ENCODE results near the gene OLIG3. TPM values are rescaled to one million over a fixed set of nuclear protein-coding genes. Genes with fewer than 3 reads are reported as not detected.
A peak's percentile ranks its signal among the peaks of the same experiment; 100 is the strongest.

Gene OLIG3
- total RNA-seq, 2 donors from 2014 or later: 0.12 TPM; not detected in 1

- H3K27me3 Mint-ChIP-seq: peaks cover 64% of the 10 kb centered on the region
- no peak overlapping the region for H3K27ac Mint-ChIP-seq
- no peak for ATAC-seq
- H3K4me1 Mint-ChIP-seq: peaks cover 4% of the 10 kb centered on the region
- no peak overlapping the region for H3K4me3 Mint-ChIP-seq
- no peaks in the 10 kb centered on the region for H3K36me3 Mint-ChIP-seq (ENCODE audit: low read depth)
- no peaks in the 10 kb centered on the region for H3K9me3 ChIP-seq (ENCODE audit: control insufficient read depth, low read length, poor library complexity, severe bottlenecking)
- no peak for DNase-seq
Measured at GRCh38 chr6:137514418-137514817, 20.2 kb upstream of the OLIG3 start.

- ATAC-seq (no peak), DNase-seq (no peak)
- Mint-ChIP-seq H3K27me3 (peaks cover 66% of the 10 kb centered on the region), H3K4me3 (no peak overlapping the region), H3K36me3 (ENCODE audit: low read depth) (no peaks in the 10 kb centered on the region), H3K4me1 (peaks cover 4% of the 10 kb centered on the region), H3K27ac (no peak overlapping the region)
- H3K9me3 ChIP-seq (ENCODE audit: control insufficient read depth, low read length, poor library complexity, severe bottlenecking): no peaks in the 10 kb centered on the region
Measured at GRCh38 chr6:137512757-137513605, 18.8 kb upstream of the OLIG3 start.

GRCh38 chr6:137510923-137511322 lies 16.7 kb upstream of the OLIG3 start:
- no peak overlapping the region for H3K4me3 Mint-ChIP-seq

GRCh38 chr6:137498481-137499190 lies 4.4 kb upstream of the OLIG3 start:
- Mint-ChIP-seq H3K27me3 (peaks cover 68% of the 10 kb centered on the region), H3K36me3 (ENCODE audit: low read depth) (peaks cover 4% of the 10 kb centered on the region), H3K4me3 (no peak overlapping the region), H3K4me1 (peaks cover 25% of the 10 kb centered on the region), H3K27ac (no peak overlapping the region)
- DNase-seq: no peak
- no peaks in the 10 kb centered on the region for H3K9me3 ChIP-seq (ENCODE audit: control insufficient read depth, low read length, poor library complexity, severe bottlenecking)
- no peak for ATAC-seq

More at GRCh38 chr6:137510923-137511322, 16.7 kb upstream of the OLIG3 start:
- peaks cover 3% of the 10 kb centered on the region for H3K36me3 Mint-ChIP-seq (ENCODE audit: low read depth)
- H3K27ac Mint-ChIP-seq: no peak overlapping the region
- H3K27me3 Mint-ChIP-seq: peaks cover 50% of the 10 kb centered on the region
- no peaks in the 10 kb centered on the region for H3K4me1 Mint-ChIP-seq
- DNase-seq: no peak
- H3K9me3 ChIP-seq (ENCODE audit: control insufficient read depth, low read length, poor library complexity, severe bottlenecking): no peaks in the 10 kb centered on the region
- ATAC-seq: no peak

GRCh38 chr6:137497721-137498463 lies 3.7 kb upstream of the OLIG3 start:
- no peak overlapping the region for H3K27ac Mint-ChIP-seq
- peak; percentile 70 for ATAC-seq
- H3K4me3 Mint-ChIP-seq: peak overlapping the region; percentile 80
- DNase-seq: no peak
- H3K4me1 Mint-ChIP-seq: peaks cover 27% of the 10 kb centered on the region
- peaks cover 71% of the 10 kb centered on the region for H3K27me3 Mint-ChIP-seq
- no peaks in the 10 kb centered on the region for H3K9me3 ChIP-seq (ENCODE audit: control insufficient read depth, low read length, poor library complexity, severe bottlenecking)
- peaks cover 4% of the 10 kb centered on the region for H3K36me3 Mint-ChIP-seq (ENCODE audit: low read depth)

GRCh38 chr6:137496909-137497720 lies 2.9 kb upstream of the OLIG3 start:
- H3K27me3 Mint-ChIP-seq: peaks cover 74% of the 10 kb centered on the region
- DNase-seq (no peak), ATAC-seq (peak; percentile 35)
- H3K4me3 Mint-ChIP-seq: peak overlapping the region; percentile 80
- no peaks in the 10 kb centered on the region for H3K9me3 ChIP-seq (ENCODE audit: control insufficient read depth, low read length, poor library complexity, severe bottlenecking)
- peaks cover 27% of the 10 kb centered on the region for H3K4me1 Mint-ChIP-seq
- H3K36me3 Mint-ChIP-seq (ENCODE audit: low read depth): peaks cover 7% of the 10 kb centered on the region
- no peak overlapping the region for H3K27ac Mint-ChIP-seq

- DNase-seq (no peak), ATAC-seq (no peak)
- Mint-ChIP-seq H3K4me3 (peak overlapping the region; percentile 66), H3K27ac (peak overlapping the region; percentile 51), H3K27me3 (peaks cover 76% of the 10 kb centered on the region), H3K4me1 (peaks cover 31% of the 10 kb centered on the region), H3K36me3 (ENCODE audit: low read depth) (peaks cover 7% of the 10 kb centered on the region)
- H3K9me3 ChIP-seq (ENCODE audit: control insufficient read depth, low read length, poor library complexity, severe bottlenecking): no peaks in the 10 kb centered on the region
Measured at GRCh38 chr6:137496368-137496767, 2.2 kb upstream of the OLIG3 start.

GRCh38 chr6:137495703-137496336 lies 1.6 kb upstream of the OLIG3 start:
- Mint-ChIP-seq H3K4me1 (peaks cover 31% of the 10 kb centered on the region), H3K36me3 (ENCODE audit: low read depth) (peaks cover 7% of the 10 kb centered on the region), H3K27ac (peak overlapping the region; percentile 51), H3K27me3 (peaks cover 78% of the 10 kb centered on the region), H3K4me3 (peak overlapping the region; percentile 66)
- ATAC-seq (no peak), DNase-seq (no peak)
- no peaks in the 10 kb centered on the region for H3K9me3 ChIP-seq (ENCODE audit: control insufficient read depth, low read length, poor library complexity, severe bottlenecking)

GRCh38 chr6:137494988-137495702 lies 951 bp upstream of the OLIG3 start:
- Mint-ChIP-seq H3K27ac (peak overlapping the region; percentile 51), H3K27me3 (peaks cover 85% of the 10 kb centered on the region), H3K4me3 (peak overlapping the region; percentile 63), H3K36me3 (ENCODE audit: low read depth) (peaks cover 7% of the 10 kb centered on the region), H3K4me1 (peaks cover 31% of the 10 kb centered on the region)
- ATAC-seq (no peak), DNase-seq (no peak)
- no peaks in the 10 kb centered on the region for H3K9me3 ChIP-seq (ENCODE audit: control insufficient read depth, low read length, poor library complexity, severe bottlenecking)

- no peaks in the 10 kb centered on the region for H3K9me3 ChIP-seq (ENCODE audit: control insufficient read depth, low read length, poor library complexity, severe bottlenecking)
- ATAC-seq: peak; percentile 26
- H3K36me3 Mint-ChIP-seq (ENCODE audit: low read depth): peaks cover 11% of the 10 kb centered on the region
Measured at GRCh38 chr6:137493218-137494038, 766 bp downstream of the OLIG3 start.

More at GRCh38 chr6:137493218-137494038, 766 bp downstream of the OLIG3 start:
- peak overlapping the region; percentile 63 for H3K4me3 Mint-ChIP-seq
- peaks cover 92% of the 10 kb centered on the region for H3K27me3 Mint-ChIP-seq
- no peak for DNase-seq
- H3K4me1 Mint-ChIP-seq: peaks cover 38% of the 10 kb centered on the region
- peak overlapping the region; percentile 51 for H3K27ac Mint-ChIP-seq
